ENCODE results near the gene ADSS2.
"Not testable (repeated sequence)": the region's sequence is repeated elsewhere in the genome, so short reads cannot be mapped to it uniquely, and the experiment has no call there.

ADSS2 gene

GRCh38 chr1:244451539-244451950, at the start of gene ADSS2:
Gene ADSS2, minus strand, starts transcription at chr1:244451909. Its CDS starts 92 bp downstream, at chr1:244451817.
- DNase-seq = no peak

GRCh38 chr1:244500515-244500914, 48.8 kb upstream of the ADSS2 start:
- not testable (repeated sequence) for DNase-seq

GRCh38 chr1:244499484-244499883, 47.8 kb upstream of the ADSS2 start:
- DNase-seq = not testable (repeated sequence)

GRCh38 chr1:244497805-244498204, 46.1 kb upstream of the ADSS2 start:
- no peak for DNase-seq

GRCh38 chr1:244496186-244496585, 44.5 kb upstream of the ADSS2 start:
- no peak for DNase-seq

GRCh38 chr1:244494653-244495052, 42.9 kb upstream of the ADSS2 start:
- no peak for DNase-seq

GRCh38 chr1:244484971-244485370, 33.3 kb upstream of the ADSS2 start:
- DNase-seq = not testable (repeated sequence)

GRCh38 chr1:244473059-244473605, 21.4 kb upstream of the ADSS2 start:
- DNase-seq = no peak

- DNase-seq = no peak
These were observed 15.0 kb upstream of the ADSS2 start for GRCh38 chr1:244466724-244467123.

- DNase-seq = peak; percentile 83
These were observed 9.7 kb upstream of the ADSS2 start, which contains the start of gene CATSPERE for GRCh38 chr1:244461245-244462071. Gene CATSPERE, plus strand, starts transcription at chr1:244461273. Its CDS starts 157 bp downstream, at chr1:244461430.

GRCh38 chr1:244460197-244460596, 8.5 kb upstream of the ADSS2 start:
- DNase-seq = no peak

- DNase-seq = no peak
These were observed 7.1 kb upstream of the ADSS2 start for GRCh38 chr1:244458781-244459180.

GRCh38 chr1:244456586-244456985, 4.9 kb upstream of the ADSS2 start:
- no peak for DNase-seq

- no peak for DNase-seq
These were observed 2.7 kb upstream of the ADSS2 start for GRCh38 chr1:244454412-244454811.

GRCh38 chr1:244451951-244452795, 464 bp upstream of the ADSS2 start:
- DNase-seq = peak; percentile 94

GRCh38 chr1:244450597-244451538, 841 bp downstream of the ADSS2 start:
- DNase-seq = no peak

- no peak for DNase-seq
These were observed 1.7 kb downstream of the ADSS2 start for GRCh38 chr1:244449936-244450508.

- no peak for DNase-seq
These were observed 3.3 kb downstream of the ADSS2 start for GRCh38 chr1:244448279-244449036.

GRCh38 chr1:244447552-244447951, 4.2 kb downstream of the ADSS2 start:
- no peak for DNase-seq

- DNase-seq = no peak
These were observed 4.7 kb downstream of the ADSS2 start for GRCh38 chr1:244447024-244447423.
